GM23338 (cell line): ENCODE data around the gene SLX4IP.

Source experiments
- CTCF ChIP-seq, 2 experiments: fragments of 200-600 bp in 1 of 2; sonication (generic) in 1 of 2; conservative IDR thresholded peaks; 2 replicates each; pipeline versions ENCODE4 v1.5.1 to v1.6.1; 2016 to 2017; ENCODE audit warnings: antibody characterized with exemption in 2 of 2, low read depth in 2 of 2, mild to moderate bottlenecking in 2 of 2, moderate library complexity in 1 of 2
- POLR2AphosphoS5 ChIP-seq: IDR thresholded peaks from 2 replicates; pipeline ENCODE4 v1.6.1; 2016; ENCODE audit warnings: antibody characterized with exemption, low read depth

GRCh38 chr20:10478930-10479329 is 43.8 kb downstream of the SLX4IP start:
- no peak for TF ChIP-seq POLR2AphosphoS5
- peak; percentile 25 to 47; a peak in 2 of 4 replicates for TF ChIP-seq CTCF (conservative IDR thresholded peaks at IDR 0.05; ENCODE audit: low read depth in 2 of 2)
